ENCODE results near the gene FGF14.

Gene FGF14

DNA sequence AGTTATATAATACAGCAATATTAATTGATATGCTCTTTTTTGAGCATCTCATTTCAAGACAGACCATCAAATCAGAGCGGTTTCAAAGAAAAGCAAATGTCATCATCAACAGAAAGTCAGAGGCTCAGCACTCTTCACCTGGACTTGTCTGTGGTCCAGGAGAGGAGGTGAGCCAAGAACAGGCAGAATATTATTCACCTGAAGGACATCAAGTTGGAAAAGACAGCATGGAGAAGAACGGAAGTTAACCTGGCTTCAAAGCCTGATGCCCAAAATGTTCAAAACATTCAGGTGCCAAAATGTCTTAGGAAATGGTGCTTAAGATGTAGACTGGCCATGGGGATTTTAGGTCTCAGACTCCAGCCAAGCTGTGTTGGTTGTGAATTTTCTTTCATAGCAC lies 40.7 kb downstream of the FGF14 start:
- DNase-seq: no peak

DNA sequence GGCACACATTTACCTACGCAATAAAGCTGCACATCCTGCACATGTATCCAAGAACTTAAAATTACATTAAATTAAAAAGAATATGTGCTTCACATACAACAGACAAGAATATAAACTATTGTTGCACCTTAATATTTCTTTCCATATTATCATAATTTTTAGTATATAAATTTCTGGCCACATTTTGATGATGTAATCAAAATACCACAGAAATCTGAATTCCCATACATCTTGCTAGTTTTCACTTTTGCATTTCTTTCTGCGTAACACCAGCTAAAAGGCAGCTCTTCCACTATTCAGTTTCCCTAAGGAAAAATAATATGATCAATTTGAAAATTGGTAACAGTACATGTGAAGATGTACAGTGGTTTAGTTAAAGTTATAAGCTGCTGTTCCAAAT lies 42.6 kb downstream of the FGF14 start:
- DNase-seq: no peak

DNA sequence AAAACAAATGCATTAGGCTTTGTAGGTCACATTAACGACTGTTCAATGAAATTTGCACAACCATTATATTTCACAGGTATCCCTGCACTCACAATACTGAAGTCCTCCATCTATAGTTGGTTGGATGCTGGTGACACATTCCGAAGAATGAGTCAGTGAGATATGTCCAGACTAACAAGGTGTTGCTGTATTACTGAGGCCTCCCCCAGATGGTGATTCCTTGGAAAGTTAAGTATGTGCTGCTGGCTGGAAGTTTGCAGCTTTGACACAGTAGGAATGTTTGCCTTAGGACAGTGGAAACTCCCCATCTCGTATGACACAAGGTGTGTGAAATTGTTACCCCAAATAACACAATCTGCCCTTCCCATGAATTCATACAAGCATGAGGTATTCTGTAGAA lies 46.6 kb downstream of the FGF14 start:
- DNase-seq: no peak

DNA sequence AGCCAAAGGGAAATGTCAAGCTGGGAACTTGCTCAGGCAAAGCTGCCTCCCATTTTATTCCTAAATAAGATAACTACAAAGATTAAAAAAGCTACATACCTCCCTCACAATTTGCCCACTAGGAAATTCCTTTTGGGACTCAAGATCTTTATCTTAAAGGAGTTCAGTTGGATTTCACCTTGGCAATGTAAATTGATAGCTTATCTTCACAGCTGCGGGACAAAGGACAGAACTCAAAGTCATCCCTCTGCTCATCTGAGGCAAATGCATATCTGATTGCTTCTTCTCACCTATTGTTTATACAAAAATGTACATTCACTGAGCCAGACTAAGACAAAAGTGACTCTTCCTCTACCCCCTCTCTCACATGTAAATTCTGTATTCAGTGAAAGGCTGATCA lies 47.8 kb downstream of the FGF14 start:
- no peak for DNase-seq

DNA sequence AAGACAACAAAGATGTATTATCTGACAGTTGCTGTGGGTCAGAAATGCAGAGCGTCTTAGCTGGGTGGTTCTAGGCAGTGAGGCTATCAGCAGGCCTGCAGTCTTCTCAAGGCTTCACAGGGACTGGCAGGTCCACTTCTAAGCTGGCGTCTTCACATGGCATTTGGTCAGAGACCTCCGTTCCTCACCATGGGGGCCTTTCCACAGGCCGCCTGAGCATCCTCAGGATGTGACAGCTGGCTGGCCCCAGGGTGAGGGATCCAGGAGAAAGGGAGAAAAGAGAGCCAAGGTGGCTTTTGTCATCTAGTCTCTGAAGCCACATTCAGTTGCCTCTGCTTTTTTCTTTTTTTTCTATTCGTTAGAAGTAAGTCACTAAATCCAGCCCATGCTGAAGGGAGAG lies 50.3 kb downstream of the FGF14 start:
- no peak for DNase-seq

DNA sequence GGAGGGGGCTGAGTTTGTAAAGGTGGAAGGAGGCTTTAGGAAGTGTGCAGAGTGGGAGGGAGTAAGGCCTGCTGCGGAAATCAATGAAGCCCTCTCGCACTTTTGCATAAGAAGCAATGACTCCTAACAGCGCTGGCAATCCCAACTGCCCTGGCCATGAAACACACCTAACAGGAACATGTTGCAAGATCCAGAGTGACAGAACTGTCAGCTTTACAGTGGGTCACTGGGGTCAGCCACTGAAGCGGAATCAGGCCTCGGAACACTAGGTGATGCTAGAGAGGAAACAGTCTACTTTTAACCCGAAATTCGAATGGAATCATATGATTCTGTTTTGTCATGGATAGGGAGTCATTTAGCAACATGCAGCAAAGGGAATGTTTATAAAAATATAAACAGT lies 54.4 kb downstream of the FGF14 start:
- no peak for DNase-seq

DNA sequence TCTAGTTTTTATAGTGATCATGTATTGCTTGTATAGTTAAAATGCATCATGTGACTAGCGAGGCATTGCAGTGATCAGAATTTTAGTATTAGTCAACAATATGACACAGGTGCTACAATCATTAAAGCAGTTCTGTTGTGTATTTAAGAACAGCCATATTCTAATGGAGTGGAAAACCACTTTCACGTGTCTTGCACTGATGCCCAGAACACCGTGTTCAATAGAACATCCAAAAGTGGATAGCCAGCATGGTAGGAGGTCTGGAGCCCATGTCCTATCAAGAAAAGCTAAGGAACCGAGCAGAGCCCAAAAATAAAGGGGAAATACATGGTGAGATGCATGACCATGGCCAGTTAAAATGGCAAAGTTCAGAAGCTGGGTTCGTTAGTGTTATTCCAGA lies 55.1 kb downstream of the FGF14 start:
- DNase-seq: no peak

DNA sequence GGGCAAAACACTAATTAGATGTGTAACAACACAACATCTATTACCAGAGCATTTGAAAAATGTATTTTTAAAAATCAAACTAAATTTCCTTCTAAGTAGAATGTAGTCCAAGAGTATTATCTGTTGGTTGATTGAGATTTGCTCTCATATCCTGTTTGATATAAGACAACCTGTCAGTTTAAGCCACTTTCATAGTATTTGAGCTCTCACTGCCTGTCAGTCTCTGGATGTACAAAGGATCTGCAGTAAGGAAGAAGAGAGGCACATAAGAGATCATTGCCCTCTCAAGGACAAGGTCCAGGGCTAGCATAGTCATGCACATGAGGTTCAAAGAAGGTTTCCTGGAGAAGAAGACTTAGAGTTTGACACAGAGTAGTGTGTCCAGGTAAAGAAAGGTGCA lies 57.4 kb downstream of the FGF14 start:
- DNase-seq: no peak

DNA sequence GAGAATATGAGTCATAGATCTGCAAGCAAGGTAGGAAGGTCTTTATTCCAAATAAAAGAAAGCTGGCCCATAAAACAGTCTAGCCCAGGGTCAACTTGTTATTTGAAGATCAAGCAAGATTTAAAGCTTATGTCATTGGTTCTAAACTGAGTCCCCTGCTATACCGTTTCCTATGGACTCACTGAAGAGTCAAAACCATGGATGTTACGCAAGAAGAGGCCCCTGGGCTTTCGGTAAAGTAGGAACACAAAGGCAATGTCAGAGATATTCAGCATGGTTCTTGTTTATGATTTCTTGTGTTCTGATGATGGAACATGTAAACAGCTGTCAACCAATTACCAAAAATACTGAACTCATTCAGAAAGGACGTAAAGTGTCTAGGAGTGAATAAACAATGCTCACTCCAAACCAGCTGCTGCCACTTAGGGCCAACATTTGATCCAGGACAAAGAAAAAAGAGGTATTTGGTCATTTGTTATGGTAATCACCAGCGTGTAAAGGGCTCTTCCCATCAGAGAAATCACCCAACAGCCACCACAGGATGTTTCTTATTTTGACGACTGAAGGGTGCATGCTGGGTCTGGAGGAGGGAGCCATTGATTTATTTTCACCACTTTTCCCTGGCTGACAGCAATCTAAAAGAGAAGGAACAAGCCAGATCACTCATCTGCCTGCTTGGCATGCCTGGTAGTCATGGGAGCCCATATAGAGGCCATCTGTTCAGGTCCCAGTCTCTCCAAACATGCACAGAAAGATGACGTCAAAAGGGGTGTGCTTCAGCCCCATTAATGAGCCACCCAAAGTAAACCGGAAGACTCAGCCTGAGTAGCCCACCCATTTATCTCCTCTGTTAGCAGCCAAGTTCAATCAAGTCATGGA lies 68.3 kb downstream of the FGF14 start:
- peak; percentile 53 for DNase-seq

DNA sequence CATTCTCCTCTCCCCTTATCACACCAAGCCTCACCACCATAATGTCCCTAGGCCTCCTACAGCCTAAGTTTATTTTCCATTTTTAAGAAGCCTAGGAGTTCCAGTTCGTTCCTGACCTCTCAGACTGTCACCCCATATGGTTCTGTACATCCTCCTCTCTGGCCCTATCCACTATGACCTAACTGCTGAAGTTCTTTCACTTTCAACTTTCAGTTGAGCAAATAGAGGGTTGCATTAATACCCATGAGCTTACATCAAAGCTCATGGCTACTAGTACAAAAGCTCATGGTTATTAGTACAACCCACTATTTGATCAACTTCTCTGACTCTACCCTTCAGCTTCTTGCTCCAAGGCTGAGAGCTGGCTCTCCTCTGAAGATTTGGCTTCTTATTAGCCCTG lies 72.9 kb downstream of the FGF14 start:
- no peak for DNase-seq

DNA sequence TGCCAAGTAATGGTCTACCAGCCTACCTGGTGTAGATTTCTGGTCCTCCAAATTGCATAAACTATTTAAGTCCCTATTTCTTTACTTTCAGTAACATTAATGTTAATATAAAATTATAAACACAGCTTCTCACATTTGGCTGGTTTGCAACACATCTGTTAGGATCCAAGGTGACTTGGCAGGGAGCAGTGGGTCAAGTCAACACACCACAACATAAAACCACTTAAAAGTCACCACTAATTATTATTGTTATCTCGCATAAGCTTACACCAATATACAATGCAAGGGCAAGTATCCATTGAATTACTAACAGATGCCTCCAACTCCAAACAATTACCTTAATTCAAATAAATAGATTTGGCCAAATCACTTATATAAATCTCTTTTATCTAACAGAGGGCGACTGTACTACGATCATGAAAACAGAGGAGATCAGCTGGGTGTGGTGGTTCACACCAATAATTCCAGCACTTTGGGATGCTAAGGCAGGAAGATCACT lies 74.7 kb downstream of the FGF14 start:
- no peak for DNase-seq

DNA sequence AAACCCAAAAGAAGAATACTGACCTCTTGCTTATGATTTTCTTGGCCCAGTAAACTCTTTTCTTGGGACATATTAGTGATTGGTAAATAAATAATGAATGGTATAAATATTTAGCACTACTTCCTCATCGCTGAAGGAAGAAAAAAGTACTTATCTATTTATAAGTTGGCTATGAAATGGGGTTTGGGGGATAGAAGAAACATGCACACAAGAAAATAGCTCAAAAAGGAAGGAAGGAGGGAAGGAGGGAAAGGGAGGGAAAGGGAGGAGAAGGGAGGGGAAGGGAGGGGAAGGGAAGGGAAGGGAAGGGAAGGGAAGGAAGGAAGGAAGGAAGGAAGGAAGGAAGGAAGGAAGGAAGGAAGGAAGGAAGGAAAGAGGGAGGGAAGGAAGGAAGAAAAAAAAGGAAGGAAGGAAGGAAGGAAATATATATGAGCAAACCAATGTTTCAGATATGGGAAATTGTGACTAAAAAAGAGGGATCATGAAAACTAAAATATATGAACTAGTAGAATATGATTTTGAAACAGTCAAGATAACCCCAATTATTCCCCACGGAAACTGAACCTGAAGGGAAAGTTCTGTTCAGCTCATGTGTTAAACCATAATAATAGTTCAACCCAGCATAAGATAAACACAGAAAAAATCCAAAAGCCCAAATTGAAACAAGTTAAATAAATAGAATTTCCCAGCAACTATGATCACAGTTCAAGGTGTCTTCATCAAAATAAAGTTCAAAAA lies 75.3 kb downstream of the FGF14 start:
- DNase-seq: no peak

DNA sequence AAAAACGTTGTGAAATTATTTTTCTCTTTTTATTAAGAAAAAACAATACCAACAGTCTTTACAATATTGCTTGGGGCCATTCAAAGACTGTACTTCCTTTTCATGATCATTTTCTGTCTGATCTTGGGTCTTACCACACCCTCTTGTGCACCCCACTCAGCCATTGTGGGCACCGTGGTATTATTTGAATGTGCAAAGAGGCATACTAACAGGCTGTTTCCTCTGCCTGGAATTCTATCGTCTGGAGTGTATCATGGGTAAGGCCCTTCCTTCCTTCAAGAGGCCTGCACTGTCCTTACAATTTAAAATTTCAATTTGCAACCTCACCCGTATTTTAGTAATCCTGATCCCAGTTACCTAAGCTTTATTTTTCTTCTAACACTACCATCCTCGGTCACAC lies 76.5 kb downstream of the FGF14 start:
- no peak for DNase-seq

DNA sequence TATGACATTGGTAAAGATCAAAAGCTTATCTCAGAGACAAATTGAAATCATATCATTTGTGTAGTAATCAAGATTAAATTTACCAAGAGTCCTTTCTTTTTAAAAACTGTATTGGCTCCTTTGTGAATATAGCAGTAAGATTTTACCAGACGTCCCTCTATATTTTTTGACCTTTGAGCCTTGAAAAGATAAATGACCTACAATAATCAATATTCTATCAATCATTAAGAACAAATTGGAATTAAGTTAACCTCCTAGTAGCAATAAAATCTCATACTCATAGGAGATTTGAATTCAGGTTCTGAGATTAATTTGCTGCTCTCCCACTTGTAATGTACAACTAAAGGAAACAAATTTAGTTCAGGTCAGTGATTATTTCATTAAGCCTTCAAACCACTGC lies 78.3 kb downstream of the FGF14 start:
- no peak for DNase-seq

DNA sequence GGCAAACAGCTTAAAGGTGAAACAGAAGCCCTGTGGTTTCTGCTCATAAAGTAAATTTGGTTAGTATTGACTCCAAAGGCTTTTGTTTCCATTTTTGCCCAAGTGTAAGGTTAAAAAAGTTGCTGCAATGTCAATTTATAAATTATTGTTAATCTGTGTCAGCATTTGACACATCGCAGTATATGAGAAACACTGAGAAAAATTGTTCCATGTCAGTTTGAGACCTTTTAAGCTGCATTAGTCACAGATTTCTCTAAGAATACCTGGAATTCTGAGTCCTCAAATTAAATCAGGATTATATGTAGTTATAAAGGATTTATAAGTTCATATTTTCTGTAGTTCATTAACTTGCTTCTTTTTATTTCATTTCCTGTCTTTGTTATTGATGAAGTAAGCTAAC lies 78.8 kb downstream of the FGF14 start:
- DNase-seq: no peak

DNA sequence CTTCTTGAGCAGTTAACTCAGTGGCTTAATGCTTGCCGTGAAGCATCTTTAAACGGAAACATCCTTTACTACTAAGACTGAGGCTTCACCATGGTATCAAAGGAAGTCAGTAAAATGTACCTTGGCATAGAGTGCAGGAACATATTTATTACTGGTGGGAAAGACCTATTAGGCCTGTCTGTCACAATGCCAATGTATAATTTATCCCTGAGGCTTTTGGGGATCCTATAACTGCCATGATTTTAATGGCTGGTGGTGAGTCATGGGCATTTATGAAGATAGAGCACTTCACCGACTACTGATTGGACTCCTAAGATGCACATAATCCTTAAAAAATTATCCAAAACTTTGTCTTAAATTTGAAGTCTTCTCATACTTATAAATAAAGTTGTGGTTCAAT lies 79.6 kb downstream of the FGF14 start:
- no peak for DNase-seq

DNA sequence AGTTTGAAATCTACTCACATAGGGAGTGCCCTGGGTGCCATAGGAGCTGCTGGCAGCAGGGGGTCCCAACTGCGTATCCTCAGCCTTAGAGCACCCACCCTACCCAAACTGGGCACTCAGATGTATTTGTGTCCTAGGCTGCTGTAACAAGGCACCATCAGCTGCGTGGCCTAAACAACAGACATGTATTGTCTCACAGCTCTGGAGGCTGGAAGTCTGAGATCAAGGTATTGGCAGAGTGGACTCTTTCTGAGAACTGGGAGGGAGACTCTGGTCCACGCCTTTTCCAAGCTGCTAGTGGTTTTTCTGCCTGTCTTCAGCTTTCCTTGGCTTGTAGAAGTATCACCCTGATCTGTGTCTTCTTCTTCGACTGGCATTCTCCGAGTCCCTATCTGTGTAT lies 83.6 kb downstream of the FGF14 start:
- DNase-seq: no peak

DNA sequence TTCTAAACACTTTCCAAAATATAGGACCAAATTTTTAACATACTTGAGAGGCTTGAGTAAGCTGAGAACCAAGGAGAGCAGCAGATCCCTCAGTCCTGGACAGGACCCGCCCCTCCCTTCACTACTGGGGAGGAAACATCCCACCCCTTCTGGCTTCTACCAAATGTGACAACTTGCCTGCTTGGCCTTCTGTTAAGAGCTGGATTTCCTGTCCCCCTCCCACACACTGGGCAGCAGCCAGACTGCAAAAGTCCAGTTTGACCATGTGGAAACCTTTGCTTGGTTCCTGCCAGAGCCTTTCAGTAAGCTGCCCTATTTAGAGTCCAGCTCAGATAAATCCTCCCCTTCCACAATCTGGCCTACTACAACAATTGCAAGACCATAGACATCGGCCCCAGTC lies 84.3 kb downstream of the FGF14 start:
- no peak for DNase-seq

DNA sequence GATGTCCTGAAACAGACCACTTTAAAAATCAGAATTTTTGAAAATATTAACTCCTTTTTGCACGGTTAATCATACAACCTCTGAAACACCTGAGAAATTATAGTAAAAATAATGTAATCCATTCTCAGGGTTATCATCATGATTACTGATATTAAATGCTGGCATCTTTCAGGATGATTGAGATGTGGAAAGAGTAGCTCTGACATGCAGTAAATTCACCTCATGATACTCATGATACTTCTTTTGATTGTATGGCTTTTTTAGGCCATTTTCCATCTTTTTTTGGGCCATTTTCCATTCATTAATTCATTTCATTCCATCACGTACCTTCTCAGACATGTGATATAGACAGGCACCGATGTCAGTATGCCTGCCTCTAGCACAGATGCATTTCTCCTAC lies 85.1 kb downstream of the FGF14 start:
- no peak for DNase-seq

DNA sequence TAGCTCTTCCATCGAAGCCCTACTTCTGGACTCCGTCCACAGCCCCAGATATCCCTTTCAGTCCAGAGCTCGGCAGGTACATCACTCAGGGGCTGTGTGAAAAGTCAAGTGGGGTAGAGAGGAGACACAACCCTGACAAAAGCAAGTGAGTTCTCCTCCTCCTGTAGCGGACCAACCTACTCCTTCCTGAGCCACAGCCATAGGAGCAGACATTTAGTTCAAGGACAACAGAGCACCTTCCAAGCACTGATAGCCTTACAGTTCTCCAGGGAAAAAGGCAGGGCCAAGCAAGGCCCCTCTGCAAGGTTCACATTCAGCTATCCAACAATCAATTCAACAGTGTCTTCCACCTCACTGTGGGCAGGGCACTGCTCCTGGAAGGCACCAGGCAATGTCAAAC lies 89.0 kb downstream of the FGF14 start:
- no peak for DNase-seq

DNA sequence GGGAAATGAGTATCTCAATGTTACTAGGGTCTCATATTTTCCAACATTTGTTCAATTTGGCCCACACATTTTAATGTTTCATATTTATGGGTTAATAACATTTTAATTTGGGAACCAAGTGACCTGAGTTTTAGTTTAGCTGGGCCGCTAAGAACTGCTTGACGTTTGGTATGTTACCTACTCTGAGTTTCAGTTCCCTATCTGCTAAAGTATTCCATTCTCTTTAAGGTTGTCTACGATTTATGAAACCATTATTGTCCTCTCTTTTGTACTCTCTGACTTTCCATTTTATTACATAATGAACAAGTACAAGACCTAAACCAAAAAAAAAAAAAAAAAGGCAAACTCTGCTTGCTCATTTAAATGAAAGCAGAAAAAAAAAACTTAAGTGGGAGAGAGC lies 89.9 kb downstream of the FGF14 start:
- no peak for DNase-seq

DNA sequence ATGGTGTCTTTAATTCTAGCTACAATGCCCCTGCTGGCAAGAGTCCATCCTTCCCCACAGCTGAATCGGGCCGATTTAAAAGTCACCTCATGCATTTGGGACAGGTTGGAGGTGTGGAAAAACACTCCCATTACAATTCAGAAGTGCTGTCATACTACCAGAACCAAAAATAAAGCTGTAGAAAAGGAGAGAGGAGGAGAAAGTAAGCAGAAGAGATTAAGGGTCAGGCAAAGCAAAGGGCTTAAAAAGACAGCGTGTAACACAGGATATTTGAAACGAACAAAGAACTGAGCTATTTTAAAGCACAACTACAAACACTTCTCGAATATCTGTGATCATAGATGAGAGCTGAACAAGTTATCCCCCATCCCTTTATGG lies 90.4 kb downstream of the FGF14 start:
- no peak for DNase-seq

DNA sequence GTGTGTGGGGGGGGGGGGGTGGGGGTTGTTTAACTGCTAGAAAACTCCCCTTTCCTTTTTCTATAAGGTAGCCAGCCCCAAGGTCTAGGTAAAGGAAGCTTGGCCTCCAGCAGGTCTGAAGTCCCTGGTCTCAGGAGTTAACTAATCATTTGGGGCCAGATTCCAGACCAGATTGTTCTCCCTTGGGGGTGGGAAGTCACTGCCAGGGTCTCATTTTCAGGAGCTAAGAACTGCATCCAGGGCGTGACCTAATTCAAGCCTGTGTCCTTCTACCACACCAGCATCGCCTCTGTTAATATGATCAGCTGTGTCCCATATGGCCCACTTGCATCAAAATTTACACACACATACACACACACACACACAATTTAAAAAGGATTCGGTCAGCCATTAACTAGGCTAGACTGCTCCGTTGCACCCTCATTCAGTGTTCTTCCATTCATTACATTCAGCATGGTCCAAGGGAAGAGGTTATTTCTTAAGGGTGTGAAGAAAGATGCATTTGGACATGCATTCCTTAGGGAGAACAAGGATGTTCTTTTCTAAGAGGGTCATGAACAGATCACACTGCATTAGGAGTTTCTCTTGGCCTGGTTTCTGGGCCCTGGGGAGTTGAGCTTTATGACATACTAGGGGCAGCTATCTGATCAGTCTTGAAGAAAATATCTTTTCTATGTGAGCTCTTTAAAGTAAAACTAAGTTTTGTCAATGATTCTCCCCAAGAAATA lies 91.0 kb downstream of the FGF14 start:
- no peak for DNase-seq

DNA sequence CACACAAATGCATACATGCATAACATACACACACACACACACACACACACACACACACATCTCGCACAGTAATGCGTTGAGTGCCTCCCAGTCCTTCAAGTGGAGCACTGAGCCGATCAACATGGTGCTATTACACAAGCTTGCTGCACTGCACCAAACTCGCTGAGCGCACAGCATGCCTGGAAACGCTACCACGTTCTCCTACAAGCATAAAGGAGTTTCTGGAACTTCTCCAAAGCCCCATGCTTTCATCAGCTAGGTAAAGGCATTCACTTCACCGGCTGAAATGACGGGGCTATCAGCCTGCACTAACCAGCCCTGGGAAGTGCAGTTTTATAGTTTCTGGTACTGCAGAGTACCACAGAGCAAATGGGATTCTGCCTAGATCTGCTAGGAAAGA lies 92.7 kb downstream of the FGF14 start:
- DNase-seq: peak; percentile 99
